A549 (cell line): ENCODE data around the gene SNX27. TPM values are rescaled to one million over a fixed set of nuclear protein-coding genes. Genes with fewer than 3 reads are reported as not detected.

ENCODE experiments used
- ATAC-seq, 2 experiments: fragments of 200-7000 bp in 1 of 2; fragments of >200 bp in 1 of 2; cut with Nextera tagmentation in 1 of 2; cut with Tn5 transposase in 1 of 2; 3 replicates each; pipeline versions ENCODE4 v1.8.0 to v1.9.1; 2018 to 2020; ENCODE audit warnings: mild to moderate bottlenecking in 1 of 2, moderate library complexity in 1 of 2
- CTCF ChIA-PET: fragments of 300-600 bp; sonication (Branson Sonifier 250); formaldehyde crosslinking; extraction: SDS; loops from one replicate; lab custom pipeline; 2021; ENCODE audit warnings: antibody characterized with exemption, inconsistent platforms; lab: Yijun Ruan, JAX
- POLR2A ChIA-PET: fragments of 350-600 bp; formaldehyde crosslinking; extraction: SDS; loops from one replicate; lab custom pipeline; 2021; ENCODE audit warnings: antibody characterized with exemption, inconsistent platforms; lab: Yijun Ruan, JAX
- DNase-seq, 2 experiments: peaks; one replicate each; pipeline versions ENCODE4 v3.0.0 to v3.0.0-alpha.2; 2011 to 2016; ENCODE audit warnings: low read depth in 1 of 2, low spot score in 1 of 2
- FAIRE-seq: peaks from 2 replicates; lab custom pipeline; 2011; peaks lifted over from hg19 to GRCh38; lab: Jason Lieb, UNC
- H3K27ac ChIP-seq, 2 experiments: fragments of >200 bp; sonication (Bioruptor Twin); formaldehyde crosslinking; 3 replicates each; pipeline ENCODE4 v1.5.1; 2016 to 2017
- H3K4me1 ChIP-seq: fragments of >200 bp; sonication (Bioruptor Twin); formaldehyde crosslinking; 3 replicates; pipeline ENCODE4 v1.6.1; 2016
- H3K4me2 ChIP-seq: fragments of >200 bp; sonication (Bioruptor Twin); formaldehyde crosslinking; 3 replicates; pipeline ENCODE4 v1.6.1; 2016
- H3K4me3 ChIP-seq: fragments of >200 bp; sonication (Bioruptor Twin); formaldehyde crosslinking; 3 replicates; pipeline ENCODE4 v1.5.1; 2016
- H3K9me3 ChIP-seq: fragments of >200 bp; sonication (Bioruptor Twin); formaldehyde crosslinking; 3 replicates; pipeline ENCODE4 v1.6.1; 2016
- CBX8 ChIP-seq: fragments of 200-600 bp; sonication (generic); IDR thresholded peaks from 2 replicates; pipeline ENCODE4 v1.6.1; 2016
- CEBPB ChIP-seq, 2 experiments: fragments of >200 bp in 1 of 2; sonication (Bioruptor Twin) in 1 of 2; formaldehyde crosslinking in 1 of 2; IDR thresholded peaks; 2 replicates each; pipeline ENCODE4 v1.6.1; 2012 to 2016
- CHD4 ChIP-seq: fragments of 200-600 bp; sonication (generic); IDR thresholded peaks from 2 replicates; pipeline ENCODE4 v1.6.1; 2016; ENCODE audit warnings: antibody characterized with exemption, mild to moderate bottlenecking, borderline replicate concordance
- E2F6 ChIP-seq: IDR thresholded peaks from 2 replicates; pipeline ENCODE4 v1.6.1; 2012; ENCODE audit warnings: low read depth, borderline replicate concordance
- EP300 ChIP-seq, 2 experiments: fragments of >200 bp; sonication (Bioruptor Twin); formaldehyde crosslinking; IDR thresholded peaks; 2 replicates in 1 of 2; 3 replicates in 1 of 2; pipeline ENCODE4 v1.6.1; 2016 to 2017
- FOXS1 ChIP-seq: fragments of 250-450 bp; sonication (Bioruptor Pico); IDR thresholded peaks from 2 replicates; pipeline ENCODE4 v1.5.0; 2020; ENCODE audit warnings: mild to moderate bottlenecking, moderate library complexity
- HOXA7 ChIP-seq: fragments of 250-450 bp; sonication (Bioruptor Pico); IDR thresholded peaks from 2 replicates; pipeline ENCODE4 v1.5.0; 2020; ENCODE audit warnings: mild to moderate bottlenecking, moderate library complexity
- JUNB ChIP-seq: fragments of >200 bp; sonication (Bioruptor Twin); formaldehyde crosslinking; IDR thresholded peaks from 2 replicates; pipeline ENCODE4 v1.6.1; 2016
- KDM1A ChIP-seq: fragments of 200-600 bp; sonication (generic); IDR thresholded peaks from 2 replicates; pipeline ENCODE4 v1.6.1; 2016; ENCODE audit warnings: low read depth, mild to moderate bottlenecking
- NR3C1 ChIP-seq: fragments of >200 bp; sonication (Bioruptor Twin); formaldehyde crosslinking; IDR thresholded peaks from 3 replicates; pipeline ENCODE4 v1.6.1; 2017
- POLR2AphosphoS2 ChIP-seq: conservative IDR thresholded peaks from 2 replicates; pipeline ENCODE4 v1.6.1; 2012; ENCODE audit warnings: low read length, improper control_type of control experiment, inconsistent platforms
- RFX5 ChIP-seq: fragments of 450-650 bp; IDR thresholded peaks from 2 replicates; pipeline ENCODE4 v1.7.1; 2014; ENCODE audit warnings: antibody characterized with exemption, mild to moderate bottlenecking, moderate library complexity
- RNF2 ChIP-seq: fragments of 200-600 bp; sonication (generic); IDR thresholded peaks from 2 replicates; pipeline ENCODE4 v1.6.1; 2016; ENCODE audit warnings: low read depth, mild to moderate bottlenecking, antibody characterized with exemption, moderate library complexity, borderline replicate concordance
- SMC3 ChIP-seq: fragments of >200 bp; sonication (Bioruptor Twin); formaldehyde crosslinking; IDR thresholded peaks from 3 replicates; pipeline ENCODE4 v1.6.1; 2018; ENCODE audit warnings: inconsistent platforms
- TP53 ChIP-seq: fragments of 250-450 bp; sonication (Bioruptor Pico); IDR thresholded peaks from 2 replicates; pipeline ENCODE4 v1.5.0; 2021; ENCODE audit warnings: mild to moderate bottlenecking, moderate library complexity
- WGBS: methylation state at CpG from one replicate; pipeline ENCODE4 v1.1.6; 2017; ENCODE audit errors: missing lambda C conversion rate; 5-methylcytosine and 5-hydroxymethylcytosine counted together
- polyA plus RNA-seq, 4 experiments: library from polyadenylated mRNA; depleted of rRNA in 3 of 4; stranded (reverse); fragments of >200 nt; fragmentation: RNase III in 1 of 4; extraction: RNeasy Plus Mini Kit Qiagen cat#74134 plus additional on column Dnase treatment in 1 of 4; gene quantifications; 2 replicates in 3 of 4; 3 replicates in 1 of 4; pipeline ENCODE4 v1.2.3, GENCODE V29; 2011 to 2017
- TF ChIP-seq, protein P1 (sequence below): fragments of 200-600 bp; sonication (generic); IDR thresholded peaks from 2 replicates; pipeline ENCODE4 v1.6.1; 2016; ENCODE audit warnings: antibody characterized with exemption, mild to moderate bottlenecking, moderate library complexity
- TF ChIP-seq, protein P2 (sequence below): IDR thresholded peaks from 2 replicates; pipeline ENCODE4 v1.6.1; 2012
- TF ChIP-seq, protein P3 (sequence below): fragments of 150-350 bp; IDR thresholded peaks from 2 replicates; pipeline ENCODE4 v1.6.1; 2014; ENCODE audit warnings: low read depth, mild to moderate bottlenecking, low read length

SNX27 gene
- polyA plus RNA-seq, 2 of the 4 experiments (the other 2 are of a cell fraction) = 13.6 to 29.1 TPM

- 15% methylated on average over 2 of the region's 2 CpGs for WGBS
- TF ChIP-seq POLR2AphosphoS2 (no peak), SMC3 (no peak), EP300 (IDR thresholded peaks at IDR 0.05) (no peak), RFX5 (no peak), KDM1A (no peak), RNF2 (no peak), TP53 (CRISPR knock-in tag) (no peak), JUNB (no peak), NR3C1 (no peak), CHD4 (no peak), CBX8 (no peak)
- TF ChIP-seq, protein P1, sequence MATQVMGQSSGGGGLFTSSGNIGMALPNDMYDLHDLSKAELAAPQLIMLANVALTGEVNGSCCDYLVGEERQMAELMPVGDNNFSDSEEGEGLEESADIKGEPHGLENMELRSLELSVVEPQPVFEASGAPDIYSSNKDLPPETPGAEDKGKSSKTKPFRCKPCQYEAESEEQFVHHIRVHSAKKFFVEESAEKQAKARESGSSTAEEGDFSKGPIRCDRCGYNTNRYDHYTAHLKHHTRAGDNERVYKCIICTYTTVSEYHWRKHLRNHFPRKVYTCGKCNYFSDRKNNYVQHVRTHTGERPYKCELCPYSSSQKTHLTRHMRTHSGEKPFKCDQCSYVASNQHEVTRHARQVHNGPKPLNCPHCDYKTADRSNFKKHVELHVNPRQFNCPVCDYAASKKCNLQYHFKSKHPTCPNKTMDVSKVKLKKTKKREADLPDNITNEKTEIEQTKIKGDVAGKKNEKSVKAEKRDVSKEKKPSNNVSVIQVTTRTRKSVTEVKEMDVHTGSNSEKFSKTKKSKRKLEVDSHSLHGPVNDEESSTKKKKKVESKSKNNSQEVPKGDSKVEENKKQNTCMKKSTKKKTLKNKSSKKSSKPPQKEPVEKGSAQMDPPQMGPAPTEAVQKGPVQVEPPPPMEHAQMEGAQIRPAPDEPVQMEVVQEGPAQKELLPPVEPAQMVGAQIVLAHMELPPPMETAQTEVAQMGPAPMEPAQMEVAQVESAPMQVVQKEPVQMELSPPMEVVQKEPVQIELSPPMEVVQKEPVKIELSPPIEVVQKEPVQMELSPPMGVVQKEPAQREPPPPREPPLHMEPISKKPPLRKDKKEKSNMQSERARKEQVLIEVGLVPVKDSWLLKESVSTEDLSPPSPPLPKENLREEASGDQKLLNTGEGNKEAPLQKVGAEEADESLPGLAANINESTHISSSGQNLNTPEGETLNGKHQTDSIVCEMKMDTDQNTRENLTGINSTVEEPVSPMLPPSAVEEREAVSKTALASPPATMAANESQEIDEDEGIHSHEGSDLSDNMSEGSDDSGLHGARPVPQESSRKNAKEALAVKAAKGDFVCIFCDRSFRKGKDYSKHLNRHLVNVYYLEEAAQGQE = no peak
- TF ChIP-seq, protein P2, sequence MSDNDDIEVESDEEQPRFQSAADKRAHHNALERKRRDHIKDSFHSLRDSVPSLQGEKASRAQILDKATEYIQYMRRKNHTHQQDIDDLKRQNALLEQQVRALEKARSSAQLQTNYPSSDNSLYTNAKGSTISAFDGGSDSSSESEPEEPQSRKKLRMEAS = no peak
- TF ChIP-seq, protein P3, sequence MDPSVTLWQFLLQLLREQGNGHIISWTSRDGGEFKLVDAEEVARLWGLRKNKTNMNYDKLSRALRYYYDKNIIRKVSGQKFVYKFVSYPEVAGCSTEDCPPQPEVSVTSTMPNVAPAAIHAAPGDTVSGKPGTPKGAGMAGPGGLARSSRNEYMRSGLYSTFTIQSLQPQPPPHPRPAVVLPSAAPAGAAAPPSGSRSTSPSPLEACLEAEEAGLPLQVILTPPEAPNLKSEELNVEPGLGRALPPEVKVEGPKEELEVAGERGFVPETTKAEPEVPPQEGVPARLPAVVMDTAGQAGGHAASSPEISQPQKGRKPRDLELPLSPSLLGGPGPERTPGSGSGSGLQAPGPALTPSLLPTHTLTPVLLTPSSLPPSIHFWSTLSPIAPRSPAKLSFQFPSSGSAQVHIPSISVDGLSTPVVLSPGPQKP = no peak
- Histone ChIP-seq H3K4me2 (peak overlapping the region; percentile 24; the same call in 2 of the 3 replicates), H3K9me3 (no peaks in the 10 kb centered on the region), H3K4me1 (peaks cover 27% of the 10 kb centered on the region), H3K4me3 (no peak overlapping the region), H3K27ac (no peak overlapping the region)
- CTCF ChIA-PET = interaction anchor here (0.9 to 2.8 kb wide), 8 partner anchors 10 to 178 kb away, joined by 3 to 10 read pairs (median 4); no protein-coding TSS in a partner anchor
- no peak for FAIRE-seq
- POLR2A ChIA-PET = interaction anchor here (1.1 kb wide), 1 partner anchor 173 kb away, joined by 3 read pairs; the partner anchor contains the start of gene TUFT1
- DNase-seq = no peak
- ATAC-seq = peak in 1 of 2 experiments; percentile 8; a peak in 2 of 6 replicates
These were observed 101.2 kb downstream of the SNX27 start for GRCh38 chr1:151713044-151713443.

- H3K9me3 ChIP-seq = no peaks in the 10 kb centered on the region
- no peak for DNase-seq
- CTCF ChIA-PET = interaction anchor here (0.7 to 2.8 kb wide), 7 partner anchors 9 to 623 kb away, joined by 3 to 10 read pairs (median 4); no protein-coding TSS in a partner anchor
These were observed 102.0 kb downstream of the SNX27 start for GRCh38 chr1:151713874-151714273.

More at GRCh38 chr1:151713874-151714273, 102.0 kb downstream of the SNX27 start:
- POLR2A ChIA-PET = interaction anchor here (1.1 kb wide), 1 partner anchor 174 kb away, joined by 3 read pairs; the partner anchor contains the start of gene TUFT1
- ATAC-seq = peak in 1 of 2 experiments; percentile 9; a peak in 1 of 6 replicates
- Histone ChIP-seq H3K27ac (no peak overlapping the region), H3K4me1 (peaks cover 27% of the 10 kb centered on the region), H3K4me2 (no peak overlapping the region), H3K4me3 (no peak overlapping the region)
- 93% methylated on average over 2 of the region's 2 CpGs for WGBS
- no peak for FAIRE-seq
- TF ChIP-seq CEBPB (IDR thresholded peaks at IDR 0.05) = no peak
- no peak for TF ChIP-seq FOXS1 (CRISPR knock-in tag)
- no peak for TF ChIP-seq HOXA7 (CRISPR knock-in tag)
- no peak for TF ChIP-seq E2F6
